ENCODE data around the gene RFTN1. TPM values are rescaled to one million over a fixed set of nuclear protein-coding genes. Genes with fewer than 3 reads are reported as not detected.

Gene RFTN1
- total and polyA plus RNA-seq, 9 of the 15 experiments (the other 6 are each of a cell fraction or from before 2014, with no cell fraction given) = 0.08 to 0.51 (median 0.11) TPM; not detected in 6

DNA sequence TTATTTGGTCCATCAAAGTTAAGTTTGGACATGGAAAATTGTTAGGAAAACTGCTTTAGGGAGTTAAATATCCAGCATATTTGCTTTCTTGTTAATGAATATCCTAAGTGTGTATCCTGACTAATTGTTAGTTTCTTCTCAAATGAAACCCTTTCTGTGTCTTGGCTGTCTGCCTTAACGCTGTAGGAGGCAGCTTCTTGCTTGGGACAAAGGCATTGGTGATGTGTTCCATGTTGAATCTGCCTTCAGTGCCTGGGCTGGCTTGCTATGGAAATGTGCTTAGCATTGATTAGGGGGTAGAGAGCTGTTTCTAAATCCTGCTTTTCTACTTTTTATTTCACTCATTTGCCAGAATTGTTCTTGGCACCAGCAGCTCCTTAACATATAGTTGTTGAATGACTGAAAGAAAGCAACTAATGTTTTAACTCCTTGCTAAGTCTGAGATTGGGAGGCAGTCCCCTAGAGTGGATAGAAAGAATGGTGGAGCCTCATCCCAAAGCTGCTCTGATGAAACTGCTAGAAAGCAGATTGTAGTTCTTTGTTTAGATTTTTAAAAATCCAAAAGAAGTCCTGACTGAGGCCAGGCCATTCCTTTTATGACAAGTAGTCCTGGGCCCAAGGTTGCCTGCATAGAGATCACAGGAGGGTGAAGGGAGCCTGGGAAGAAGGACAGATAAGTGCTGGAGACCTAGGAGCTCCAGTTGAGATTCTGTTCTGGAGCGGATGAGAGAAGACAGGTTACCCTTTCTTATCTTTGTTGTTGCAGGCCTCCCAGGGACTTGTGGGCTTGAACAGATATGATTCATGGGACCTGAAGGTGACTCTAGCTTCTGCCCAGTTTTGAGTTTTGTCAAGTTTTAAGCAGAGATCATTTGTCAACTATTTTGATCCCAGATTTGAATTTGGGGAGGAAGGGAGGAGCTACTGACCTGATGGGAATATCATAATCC lies 209.2 kb downstream of the RFTN1 start (continued):
- TF ChIP-seq ARID4B (CRISPR knock-in tag; IDR thresholded peaks at IDR 0.05) (no peak), ZNF232 (CRISPR knock-in tag; IDR thresholded peaks at IDR 0.05) (no peak), MED1 (CRISPR knock-in tag; IDR thresholded peaks at IDR 0.05; ENCODE audit: borderline replicate concordance) (no peak), MAX (CRISPR knock-in tag; IDR thresholded peaks at IDR 0.05) (no peak), SAFB (IDR thresholded peaks at IDR 0.05; ENCODE audit: borderline replicate concordance, low read depth, low read length) (no peak), HDAC6 (IDR thresholded peaks at IDR 0.05; ENCODE audit: low read depth, low read length) (no peak), PTTG1 (tag; IDR thresholded peaks at IDR 0.05; ENCODE audit: low read depth) (no peak), KLF1 (tag; IDR thresholded peaks at IDR 0.05) (no peak), JUNB (CRISPR knock-in tag; conservative IDR thresholded peaks at IDR 0.05) (no peak), ZNF184 (CRISPR knock-in tag; IDR thresholded peaks at IDR 0.05) (no peak), SMARCC2 (IDR thresholded peaks at IDR 0.05; ENCODE audit: low read depth) (peak; percentile 97)
- TF ChIP-seq, protein P1, sequence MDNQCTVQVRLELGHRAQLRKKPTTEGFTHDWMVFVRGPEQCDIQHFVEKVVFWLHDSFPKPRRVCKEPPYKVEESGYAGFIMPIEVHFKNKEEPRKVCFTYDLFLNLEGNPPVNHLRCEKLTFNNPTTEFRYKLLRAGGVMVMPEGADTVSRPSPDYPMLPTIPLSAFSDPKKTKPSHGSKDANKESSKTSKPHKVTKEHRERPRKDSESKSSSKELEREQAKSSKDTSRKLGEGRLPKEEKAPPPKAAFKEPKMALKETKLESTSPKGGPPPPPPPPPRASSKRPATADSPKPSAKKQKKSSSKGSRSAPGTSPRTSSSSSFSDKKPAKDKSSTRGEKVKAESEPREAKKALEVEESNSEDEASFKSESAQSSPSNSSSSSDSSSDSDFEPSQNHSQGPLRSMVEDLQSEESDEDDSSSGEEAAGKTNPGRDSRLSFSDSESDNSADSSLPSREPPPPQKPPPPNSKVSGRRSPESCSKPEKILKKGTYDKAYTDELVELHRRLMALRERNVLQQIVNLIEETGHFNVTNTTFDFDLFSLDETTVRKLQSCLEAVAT (IDR thresholded peaks at IDR 0.05) = no peak
- TF ChIP-seq, protein P2, sequence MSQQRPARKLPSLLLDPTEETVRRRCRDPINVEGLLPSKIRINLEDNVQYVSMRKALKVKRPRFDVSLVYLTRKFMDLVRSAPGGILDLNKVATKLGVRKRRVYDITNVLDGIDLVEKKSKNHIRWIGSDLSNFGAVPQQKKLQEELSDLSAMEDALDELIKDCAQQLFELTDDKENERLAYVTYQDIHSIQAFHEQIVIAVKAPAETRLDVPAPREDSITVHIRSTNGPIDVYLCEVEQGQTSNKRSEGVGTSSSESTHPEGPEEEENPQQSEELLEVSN (IDR thresholded peaks at IDR 0.05; ENCODE audit: borderline replicate concordance in 1 of 2, extremely low read depth in 1 of 2, insufficient read depth in 1 of 2, insufficient read length in 1 of 2, low read depth in 1 of 2, low read length in 1 of 2, poor library complexity in 1 of 2, severe bottlenecking in 1 of 2) = no peak
- TF ChIP-seq, protein P3, sequence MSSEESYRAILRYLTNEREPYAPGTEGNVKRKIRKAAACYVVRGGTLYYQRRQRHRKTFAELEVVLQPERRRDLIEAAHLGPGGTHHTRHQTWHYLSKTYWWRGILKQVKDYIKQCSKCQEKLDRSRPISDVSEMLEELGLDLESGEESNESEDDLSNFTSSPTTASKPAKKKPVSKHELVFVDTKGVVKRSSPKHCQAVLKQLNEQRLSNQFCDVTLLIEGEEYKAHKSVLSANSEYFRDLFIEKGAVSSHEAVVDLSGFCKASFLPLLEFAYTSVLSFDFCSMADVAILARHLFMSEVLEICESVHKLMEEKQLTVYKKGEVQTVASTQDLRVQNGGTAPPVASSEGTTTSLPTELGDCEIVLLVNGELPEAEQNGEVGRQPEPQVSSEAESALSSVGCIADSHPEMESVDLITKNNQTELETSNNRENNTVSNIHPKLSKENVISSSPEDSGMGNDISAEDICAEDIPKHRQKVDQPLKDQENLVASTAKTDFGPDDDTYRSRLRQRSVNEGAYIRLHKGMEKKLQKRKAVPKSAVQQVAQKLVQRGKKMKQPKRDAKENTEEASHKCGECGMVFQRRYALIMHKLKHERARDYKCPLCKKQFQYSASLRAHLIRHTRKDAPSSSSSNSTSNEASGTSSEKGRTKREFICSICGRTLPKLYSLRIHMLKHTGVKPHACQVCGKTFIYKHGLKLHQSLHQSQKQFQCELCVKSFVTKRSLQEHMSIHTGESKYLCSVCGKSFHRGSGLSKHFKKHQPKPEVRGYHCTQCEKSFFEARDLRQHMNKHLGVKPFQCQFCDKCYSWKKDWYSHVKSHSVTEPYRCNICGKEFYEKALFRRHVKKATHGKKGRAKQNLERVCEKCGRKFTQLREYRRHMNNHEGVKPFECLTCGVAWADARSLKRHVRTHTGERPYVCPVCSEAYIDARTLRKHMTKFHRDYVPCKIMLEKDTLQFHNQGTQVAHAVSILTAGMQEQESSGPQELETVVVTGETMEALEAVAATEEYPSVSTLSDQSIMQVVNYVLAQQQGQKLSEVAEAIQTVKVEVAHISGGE (CRISPR knock-in tag; IDR thresholded peaks at IDR 0.05) = 0 out of 6 replicates have a peak, but pooled peaks of 1 of the 3 experiments have one; percentile 29
